Measurements from ENCODE around the gene FMN2. TPM values are rescaled to one million over a fixed set of nuclear protein-coding genes. Genes with fewer than 3 reads are reported as not detected.

FMN2 gene
- total RNA-seq, 1 donor from 2014 or later, result 0.52 TPM

DNA sequence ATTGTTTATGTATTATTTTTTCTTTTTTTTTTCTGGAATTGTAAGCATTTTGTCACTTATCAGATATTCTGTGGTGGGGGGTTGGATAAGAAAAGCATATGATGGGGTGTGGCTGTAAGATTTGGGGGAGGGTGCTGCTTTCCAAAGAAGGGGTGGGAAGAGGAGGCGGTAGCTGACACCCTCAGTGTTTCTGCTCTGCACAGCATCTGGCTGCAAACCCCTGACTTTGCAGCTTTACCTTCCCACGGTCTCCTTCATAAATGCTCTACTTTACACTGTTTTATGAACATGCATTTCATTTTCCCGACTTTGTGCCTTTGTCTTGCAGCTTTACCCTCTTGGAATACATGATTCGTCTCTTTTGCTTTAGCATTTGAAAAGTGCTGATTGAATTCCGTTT, 7.6 kb downstream of the FMN2 start:
- Histone ChIP-seq H3K27ac (no peak overlapping the region), H3K4me1 (no peaks in the 10 kb centered on the region), H3K4me3 (no peak overlapping the region), H3K9me3 (no peaks in the 10 kb centered on the region), H3K36me3 (no peaks in the 10 kb centered on the region), H3K27me3 (peaks cover 8% of the 10 kb centered on the region)
- DNase-seq (no peak), ATAC-seq (no peak)
- intact Hi-C loops (cut with DNase I), result no loop called here
- TF ChIP-seq, protein P1, sequence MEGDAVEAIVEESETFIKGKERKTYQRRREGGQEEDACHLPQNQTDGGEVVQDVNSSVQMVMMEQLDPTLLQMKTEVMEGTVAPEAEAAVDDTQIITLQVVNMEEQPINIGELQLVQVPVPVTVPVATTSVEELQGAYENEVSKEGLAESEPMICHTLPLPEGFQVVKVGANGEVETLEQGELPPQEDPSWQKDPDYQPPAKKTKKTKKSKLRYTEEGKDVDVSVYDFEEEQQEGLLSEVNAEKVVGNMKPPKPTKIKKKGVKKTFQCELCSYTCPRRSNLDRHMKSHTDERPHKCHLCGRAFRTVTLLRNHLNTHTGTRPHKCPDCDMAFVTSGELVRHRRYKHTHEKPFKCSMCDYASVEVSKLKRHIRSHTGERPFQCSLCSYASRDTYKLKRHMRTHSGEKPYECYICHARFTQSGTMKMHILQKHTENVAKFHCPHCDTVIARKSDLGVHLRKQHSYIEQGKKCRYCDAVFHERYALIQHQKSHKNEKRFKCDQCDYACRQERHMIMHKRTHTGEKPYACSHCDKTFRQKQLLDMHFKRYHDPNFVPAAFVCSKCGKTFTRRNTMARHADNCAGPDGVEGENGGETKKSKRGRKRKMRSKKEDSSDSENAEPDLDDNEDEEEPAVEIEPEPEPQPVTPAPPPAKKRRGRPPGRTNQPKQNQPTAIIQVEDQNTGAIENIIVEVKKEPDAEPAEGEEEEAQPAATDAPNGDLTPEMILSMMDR (IDR thresholded peaks at IDR 0.05), result no peak

DNA sequence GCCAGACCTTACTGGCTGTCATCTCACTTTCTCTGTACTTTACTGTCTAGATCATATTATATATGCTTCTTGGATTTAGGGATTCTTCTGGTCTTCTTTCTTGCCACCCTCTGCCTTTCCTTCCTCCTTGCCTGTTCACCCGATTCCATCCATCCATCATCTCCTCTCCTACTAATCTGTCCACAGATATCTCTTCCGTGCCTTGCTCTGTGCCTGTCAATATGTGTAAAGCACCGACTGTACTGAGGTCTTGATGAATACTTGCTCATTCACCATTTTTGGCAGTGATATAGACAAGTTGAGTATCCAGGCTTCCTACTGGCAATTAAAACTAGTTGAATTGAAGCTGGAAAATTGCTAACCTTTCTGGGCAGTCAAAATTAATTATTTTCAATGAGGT, 8.1 kb downstream of the FMN2 start:
- Histone ChIP-seq H3K27me3 (peaks cover 4% of the 10 kb centered on the region), H3K4me3 (no peak overlapping the region), H3K36me3 (no peaks in the 10 kb centered on the region), H3K27ac (no peak overlapping the region), H3K9me3 (no peaks in the 10 kb centered on the region), H3K4me1 (no peaks in the 10 kb centered on the region)
- ATAC-seq, result no peak
- DNase-seq, result no peak
- intact Hi-C loops (cut with DNase I), result no loop called here
- TF ChIP-seq, protein P1 (IDR thresholded peaks at IDR 0.05), result no peak

DNA sequence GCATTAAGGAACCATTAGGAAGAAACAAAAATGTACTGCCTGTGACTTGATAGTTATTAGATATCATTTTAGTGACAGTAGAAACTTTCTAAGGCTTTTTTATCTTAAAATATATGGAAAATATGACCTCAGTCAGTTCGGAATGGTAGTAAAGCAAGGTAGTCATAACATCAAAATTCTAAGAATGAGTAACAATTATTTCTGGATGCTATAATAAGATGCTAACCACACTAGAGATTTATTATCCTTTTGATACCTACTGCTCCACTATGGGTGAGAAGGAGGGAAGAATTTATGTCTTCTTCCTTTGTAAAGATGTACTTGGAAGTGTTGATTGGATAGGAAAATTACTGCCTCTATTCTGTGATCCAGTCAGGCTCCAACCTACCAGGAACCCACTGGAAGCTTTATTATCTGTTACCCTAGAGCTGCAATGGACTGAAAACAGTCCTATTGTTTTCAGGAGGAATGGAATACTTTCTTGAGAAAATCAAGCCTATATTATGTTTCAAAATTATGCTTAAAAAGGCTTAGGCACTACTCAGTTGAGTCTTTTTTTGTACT, 8.8 kb downstream of the FMN2 start:
- H3K9me3 ChIP-seq, result no peaks in the 10 kb centered on the region
- intact Hi-C loops (cut with DNase I), result no loop called here
- H3K4me1 ChIP-seq, result no peaks in the 10 kb centered on the region
- peaks cover 4% of the 10 kb centered on the region for H3K27me3 ChIP-seq
- H3K27ac ChIP-seq, result no peak overlapping the region
- H3K36me3 ChIP-seq, result no peaks in the 10 kb centered on the region
- no peak overlapping the region for H3K4me3 ChIP-seq
- no peak for ATAC-seq
- DNase-seq, result no peak
- TF ChIP-seq, protein P1 (IDR thresholded peaks at IDR 0.05), result no peak

DNA sequence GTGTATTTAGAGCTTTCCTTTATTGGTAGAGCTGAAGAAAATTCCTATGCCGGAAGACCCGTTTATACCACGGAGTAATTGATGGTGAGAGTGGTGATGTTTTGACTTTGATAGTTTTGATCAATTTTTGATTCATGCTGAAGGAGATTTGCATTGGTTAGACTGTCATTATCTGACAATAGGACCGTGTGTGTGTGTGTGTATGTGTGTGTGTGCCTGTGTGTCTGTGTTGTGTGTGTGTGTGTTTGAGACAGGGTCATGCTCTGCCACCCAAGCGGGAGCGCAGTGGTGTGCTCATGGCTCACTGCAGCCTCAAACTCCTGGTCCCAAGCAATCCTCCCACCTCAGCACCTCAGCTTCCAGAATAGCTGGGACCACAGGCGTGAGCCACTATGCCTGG, 9.6 kb downstream of the FMN2 start:
- Histone ChIP-seq H3K36me3 (no peaks in the 10 kb centered on the region), H3K9me3 (no peaks in the 10 kb centered on the region), H3K4me3 (no peak overlapping the region), H3K27me3 (peaks cover 4% of the 10 kb centered on the region), H3K4me1 (no peaks in the 10 kb centered on the region), H3K27ac (no peak overlapping the region)
- intact Hi-C loops (cut with DNase I), result no loop called here
- TF ChIP-seq, protein P1 (IDR thresholded peaks at IDR 0.05), result no peak
- no peak for ATAC-seq
- no peak for DNase-seq

DNA sequence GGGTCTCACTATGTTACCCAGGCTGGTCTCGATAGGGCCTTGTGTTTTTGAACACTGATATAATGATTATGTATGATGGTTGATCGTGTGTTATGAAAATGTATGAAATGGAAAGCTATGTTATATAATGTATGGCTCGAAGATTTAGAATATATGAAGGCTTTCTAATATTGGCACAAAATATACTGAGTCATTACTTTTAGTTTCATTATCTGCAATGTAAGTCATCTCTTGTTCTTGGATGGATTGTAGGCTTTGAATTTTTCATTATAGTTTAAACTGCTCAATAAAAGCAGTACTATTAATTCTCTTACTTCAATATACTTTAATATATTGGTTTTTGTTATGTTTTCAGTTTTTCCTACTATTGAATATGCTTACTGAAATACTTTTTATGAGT, 10.1 kb downstream of the FMN2 start:
- H3K27ac ChIP-seq, result no peak overlapping the region
- DNase-seq (no peak), ATAC-seq (no peak)
- intact Hi-C loops (cut with DNase I), result no loop called here
- H3K27me3 ChIP-seq, result peaks cover 4% of the 10 kb centered on the region
- no peaks in the 10 kb centered on the region for H3K9me3 ChIP-seq
- H3K36me3 ChIP-seq, result no peaks in the 10 kb centered on the region
- TF ChIP-seq, protein P1 (IDR thresholded peaks at IDR 0.05), result no peak
- no peaks in the 10 kb centered on the region for H3K4me1 ChIP-seq
- H3K4me3 ChIP-seq, result no peak overlapping the region

DNA sequence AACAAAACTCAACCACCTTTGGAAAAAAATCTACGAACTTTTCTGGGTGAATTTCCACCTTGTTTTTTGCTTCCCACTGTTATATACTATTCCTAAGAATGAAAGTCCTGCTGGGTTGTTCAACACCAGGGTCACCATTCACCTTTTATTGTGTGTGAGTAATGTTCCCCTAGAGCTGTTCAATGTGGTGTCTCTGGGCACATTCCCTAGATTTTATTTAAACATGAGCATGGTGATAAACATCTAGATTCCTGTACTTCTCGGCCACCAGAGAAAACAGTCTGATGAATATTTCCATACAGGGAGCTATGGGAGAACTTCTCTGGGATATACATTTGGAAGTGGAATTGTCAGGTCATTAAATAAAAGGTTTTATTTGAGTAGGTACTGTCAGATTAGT, 13.0 kb downstream of the FMN2 start:
- intact Hi-C loops (cut with DNase I), result no loop called here
- Histone ChIP-seq H3K27ac (no peak overlapping the region), H3K4me3 (no peak overlapping the region), H3K27me3 (peaks cover 3% of the 10 kb centered on the region), H3K36me3 (no peaks in the 10 kb centered on the region), H3K4me1 (no peaks in the 10 kb centered on the region), H3K9me3 (no peaks in the 10 kb centered on the region)
- DNase-seq (no peak), ATAC-seq (no peak)
- TF ChIP-seq, protein P1 (IDR thresholded peaks at IDR 0.05), result no peak
